Measurements from ENCODE around the gene CD2AP.

DNA sequence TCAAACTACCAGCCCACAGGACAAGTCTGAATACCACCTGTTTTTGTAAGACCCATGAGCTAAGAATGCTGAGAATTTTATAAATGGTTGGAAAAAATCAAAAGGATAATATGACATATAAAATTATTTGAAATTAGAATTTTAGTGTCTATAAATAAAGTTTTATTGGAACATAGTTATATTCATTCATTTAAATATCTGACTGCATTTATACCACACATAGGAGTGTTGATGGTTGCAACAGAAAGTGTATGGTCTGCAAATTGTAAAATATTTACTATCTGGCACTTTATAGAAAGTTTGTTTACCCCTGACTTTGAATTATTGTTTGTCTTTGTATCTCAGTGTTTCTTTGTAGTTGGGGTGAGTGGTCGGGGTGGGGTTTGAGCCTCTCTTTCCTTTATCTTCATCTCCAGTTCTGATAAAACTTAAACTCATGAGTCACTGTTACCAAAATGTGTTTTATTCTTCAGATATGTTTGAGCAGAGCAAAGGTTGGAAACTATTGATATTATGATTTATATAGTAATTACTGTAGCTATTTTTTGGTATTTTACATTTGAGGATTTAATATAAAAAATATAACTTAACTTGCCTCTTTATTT lies 55.5 kb downstream of the CD2AP start:
- TF ChIP-seq EZH2 (IDR thresholded peaks at IDR 0.05; ENCODE audit: insufficient read depth, low read length): no peak
- TF ChIP-seq, protein P1, sequence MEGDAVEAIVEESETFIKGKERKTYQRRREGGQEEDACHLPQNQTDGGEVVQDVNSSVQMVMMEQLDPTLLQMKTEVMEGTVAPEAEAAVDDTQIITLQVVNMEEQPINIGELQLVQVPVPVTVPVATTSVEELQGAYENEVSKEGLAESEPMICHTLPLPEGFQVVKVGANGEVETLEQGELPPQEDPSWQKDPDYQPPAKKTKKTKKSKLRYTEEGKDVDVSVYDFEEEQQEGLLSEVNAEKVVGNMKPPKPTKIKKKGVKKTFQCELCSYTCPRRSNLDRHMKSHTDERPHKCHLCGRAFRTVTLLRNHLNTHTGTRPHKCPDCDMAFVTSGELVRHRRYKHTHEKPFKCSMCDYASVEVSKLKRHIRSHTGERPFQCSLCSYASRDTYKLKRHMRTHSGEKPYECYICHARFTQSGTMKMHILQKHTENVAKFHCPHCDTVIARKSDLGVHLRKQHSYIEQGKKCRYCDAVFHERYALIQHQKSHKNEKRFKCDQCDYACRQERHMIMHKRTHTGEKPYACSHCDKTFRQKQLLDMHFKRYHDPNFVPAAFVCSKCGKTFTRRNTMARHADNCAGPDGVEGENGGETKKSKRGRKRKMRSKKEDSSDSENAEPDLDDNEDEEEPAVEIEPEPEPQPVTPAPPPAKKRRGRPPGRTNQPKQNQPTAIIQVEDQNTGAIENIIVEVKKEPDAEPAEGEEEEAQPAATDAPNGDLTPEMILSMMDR (IDR thresholded peaks at IDR 0.05; ENCODE audit: insufficient read depth, low read depth, low read length): no peak
